Mesendoderm (in vitro differentiated cells): ENCODE measurements around the gene CNPY2.
"Not testable (repeated sequence)": the region's sequence is repeated elsewhere in the genome, so short reads cannot be mapped to it uniquely, and the experiment has no call there.

Experiments used
- DNase-seq: peaks from one replicate; pipeline ENCODE4 v3.0.0; 2013
- H2AK5ac ChIP-seq: 2 replicates; pipeline ENCODE4 v1.6.1; 2013; ENCODE audit warnings: low read length, inconsistent platforms
- H2BK120ac ChIP-seq: 2 replicates; pipeline ENCODE4 v1.6.1; 2013; ENCODE audit warnings: low read depth, mild to moderate bottlenecking, low read length, moderate library complexity, mixed read lengths
- H2BK15ac ChIP-seq: replicated peaks from 2 replicates; pipeline ENCODE4 v1.6.1; 2013; ENCODE audit warnings: low read depth, mild to moderate bottlenecking, moderate library complexity
- H2BK5ac ChIP-seq: 2 replicates; pipeline ENCODE4 v1.6.1; 2013; ENCODE audit warnings: low read length, inconsistent platforms
- H3K18ac ChIP-seq: 2 replicates; pipeline ENCODE4 v1.6.1; 2013; ENCODE audit warnings: mild to moderate bottlenecking, low read length, mixed read lengths
- H3K23ac ChIP-seq: one replicate; pipeline ENCODE4 v1.6.1; 2013; ENCODE audit warnings: low read length
- H3K27ac ChIP-seq: 2 replicates; pipeline ENCODE4 v1.5.1; 2013; ENCODE audit warnings: low read depth, mild to moderate bottlenecking, inconsistent platforms, low read length, moderate library complexity
- H3K27me3 ChIP-seq: 2 replicates; pipeline ENCODE4 v1.6.1; 2013; ENCODE audit warnings: low read length, control low read depth, mild to moderate bottlenecking, inconsistent platforms; ENCODE audit not compliant: insufficient read depth, poor library complexity
- H3K36me3 ChIP-seq: 2 replicates; pipeline ENCODE4 v1.6.1; 2013; ENCODE audit warnings: low read length, inconsistent platforms; ENCODE audit not compliant: control insufficient read depth, insufficient read depth
- H3K4ac ChIP-seq: one replicate; pipeline ENCODE4 v1.6.1; 2013; ENCODE audit warnings: low read depth, mild to moderate bottlenecking, low read length, moderate library complexity
- H3K4me1 ChIP-seq: 2 replicates; pipeline ENCODE4 v1.6.1; 2013; ENCODE audit warnings: low read depth, low read length, inconsistent platforms; ENCODE audit not compliant: control insufficient read depth
- H3K4me2 ChIP-seq: 2 replicates; pipeline ENCODE4 v1.6.1; 2013; ENCODE audit warnings: low read length
- H3K4me3 ChIP-seq: 2 replicates; pipeline ENCODE4 v1.5.1; 2013; ENCODE audit warnings: mild to moderate bottlenecking, low read length
- H3K56ac ChIP-seq: one replicate; pipeline ENCODE4 v1.6.1; 2013; ENCODE audit warnings: low read length
- H3K79me1 ChIP-seq: 2 replicates; pipeline ENCODE4 v1.6.1; 2013; ENCODE audit warnings: low read length, inconsistent platforms
- H3K79me2 ChIP-seq: 2 replicates; pipeline ENCODE4 v1.6.1; 2013; ENCODE audit warnings: mild to moderate bottlenecking, low read length; ENCODE audit not compliant: control insufficient read depth, insufficient read depth
- H3K9ac ChIP-seq: 2 replicates; pipeline ENCODE4 v1.6.1; 2013; ENCODE audit warnings: low read length, inconsistent platforms
- H4K5ac ChIP-seq: one replicate; pipeline ENCODE4 v1.6.1; 2013; ENCODE audit warnings: low read length
- H4K8ac ChIP-seq: one replicate; pipeline ENCODE4 v1.6.1; 2013; ENCODE audit warnings: low read depth, mild to moderate bottlenecking, control low read depth, low read length, moderate library complexity
- WGBS: extraction: QIAGEN DNeasy Blood & Tissue Kit; methylation state at CpG from one replicate; pipeline ENCODE4 v1.1.7; 2013; ENCODE audit warnings: low lambda C conversion rate, missing lambda C conversion rate; ENCODE audit not compliant: insufficient coverage; ENCODE audit errors: extremely low coverage; 5-methylcytosine and 5-hydroxymethylcytosine counted together

CNPY2 gene

GRCh38 chr12:56342290-56342689 is 26.5 kb upstream of the CNPY2 start:
- not testable (repeated sequence) for H3K79me1 ChIP-seq, H3K18ac ChIP-seq, H2AK5ac ChIP-seq, H4K5ac ChIP-seq, H3K56ac ChIP-seq, H3K9ac ChIP-seq, H3K36me3 ChIP-seq, H3K4ac ChIP-seq, H4K8ac ChIP-seq, H3K4me2 ChIP-seq, H2BK5ac ChIP-seq, H3K79me2 ChIP-seq, DNase-seq, H2BK120ac ChIP-seq, H2BK15ac ChIP-seq, H3K27ac ChIP-seq, H3K4me3 ChIP-seq, H3K27me3 ChIP-seq, H3K23ac ChIP-seq, H3K4me1 ChIP-seq
- no CpG with 5 or more reads among the region's 2 CpGs for WGBS

DNA sequence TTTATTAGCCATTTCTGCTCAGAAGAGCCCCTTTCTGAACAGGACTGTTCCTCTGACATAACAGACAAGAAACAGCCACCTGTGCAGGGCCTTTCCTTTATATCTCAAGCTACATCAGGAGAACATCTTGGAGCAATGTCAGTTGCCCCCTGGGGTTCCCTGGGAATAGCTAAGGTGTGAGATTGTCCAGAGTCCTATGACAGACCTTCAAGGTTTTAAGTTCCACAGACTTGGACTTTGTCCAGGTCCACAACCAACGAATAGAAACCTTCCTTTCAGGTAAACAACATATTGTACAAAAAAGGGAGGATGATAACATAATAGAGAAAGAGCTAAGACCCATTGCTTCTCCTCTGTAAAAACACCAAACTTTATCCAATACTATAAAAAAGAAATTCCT is 25.8 kb upstream of the CNPY2 start:
- Histone ChIP-seq H2BK15ac (no peak overlapping the region), H3K4me3 (no peak overlapping the region), H3K56ac (no peak overlapping the region), H3K4me1 (no peaks in the 10 kb centered on the region), H3K18ac (no peak overlapping the region), H3K23ac (no peak overlapping the region), H2BK5ac (no peak overlapping the region), H3K9ac (no peak overlapping the region), H2AK5ac (no peak overlapping the region), H3K79me1 (no peaks in the 10 kb centered on the region), H3K27me3 (no peaks in the 10 kb centered on the region), H3K4me2 (no peak overlapping the region), H3K79me2 (no peaks in the 10 kb centered on the region), H4K5ac (no peak overlapping the region), H2BK120ac (no peak overlapping the region), H3K4ac (no peak overlapping the region), H3K27ac (no peak overlapping the region), H3K36me3 (peaks cover 2% of the 10 kb centered on the region), H4K8ac (no peak overlapping the region)
- no CpG with 5 or more reads among the region's 1 CpG for WGBS
- DNase-seq: no peak

DNA sequence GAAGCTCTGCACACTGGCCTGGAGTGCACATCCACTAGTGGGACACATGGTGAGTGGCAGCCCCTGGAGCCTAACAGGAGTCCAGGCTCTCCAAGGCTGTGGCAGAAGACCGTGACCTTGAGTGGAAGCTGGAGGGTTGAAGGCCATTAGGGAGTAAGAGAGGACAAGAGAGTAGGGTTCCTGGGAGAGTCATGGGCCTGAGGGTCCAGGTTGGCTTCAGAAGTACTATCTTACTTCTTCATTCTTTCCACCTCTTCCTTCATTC is 23.3 kb upstream of the CNPY2 start:
- H2BK5ac ChIP-seq: no peak overlapping the region
- H3K27ac ChIP-seq: no peak overlapping the region
- no peaks in the 10 kb centered on the region for H3K27me3 ChIP-seq
- H2AK5ac ChIP-seq: no peak overlapping the region
- no peak overlapping the region for H4K5ac ChIP-seq
- no peak overlapping the region for H3K9ac ChIP-seq
- no peaks in the 10 kb centered on the region for H3K4me1 ChIP-seq
- H3K36me3 ChIP-seq: peaks cover 2% of the 10 kb centered on the region
- H3K79me1 ChIP-seq: no peaks in the 10 kb centered on the region
- no peak overlapping the region for H3K56ac ChIP-seq
- no peak overlapping the region for H3K4me3 ChIP-seq
- no peak overlapping the region for H3K23ac ChIP-seq
- no CpG with 5 or more reads among the region's 1 CpG for WGBS
- no peak for DNase-seq
- no peak overlapping the region for H3K18ac ChIP-seq
- no peak overlapping the region for H2BK120ac ChIP-seq
- H3K79me2 ChIP-seq: no peaks in the 10 kb centered on the region
- no peak overlapping the region for H3K4me2 ChIP-seq
- no peak overlapping the region for H3K4ac ChIP-seq
- H2BK15ac ChIP-seq: no peak overlapping the region
- no peak overlapping the region for H4K8ac ChIP-seq

DNA sequence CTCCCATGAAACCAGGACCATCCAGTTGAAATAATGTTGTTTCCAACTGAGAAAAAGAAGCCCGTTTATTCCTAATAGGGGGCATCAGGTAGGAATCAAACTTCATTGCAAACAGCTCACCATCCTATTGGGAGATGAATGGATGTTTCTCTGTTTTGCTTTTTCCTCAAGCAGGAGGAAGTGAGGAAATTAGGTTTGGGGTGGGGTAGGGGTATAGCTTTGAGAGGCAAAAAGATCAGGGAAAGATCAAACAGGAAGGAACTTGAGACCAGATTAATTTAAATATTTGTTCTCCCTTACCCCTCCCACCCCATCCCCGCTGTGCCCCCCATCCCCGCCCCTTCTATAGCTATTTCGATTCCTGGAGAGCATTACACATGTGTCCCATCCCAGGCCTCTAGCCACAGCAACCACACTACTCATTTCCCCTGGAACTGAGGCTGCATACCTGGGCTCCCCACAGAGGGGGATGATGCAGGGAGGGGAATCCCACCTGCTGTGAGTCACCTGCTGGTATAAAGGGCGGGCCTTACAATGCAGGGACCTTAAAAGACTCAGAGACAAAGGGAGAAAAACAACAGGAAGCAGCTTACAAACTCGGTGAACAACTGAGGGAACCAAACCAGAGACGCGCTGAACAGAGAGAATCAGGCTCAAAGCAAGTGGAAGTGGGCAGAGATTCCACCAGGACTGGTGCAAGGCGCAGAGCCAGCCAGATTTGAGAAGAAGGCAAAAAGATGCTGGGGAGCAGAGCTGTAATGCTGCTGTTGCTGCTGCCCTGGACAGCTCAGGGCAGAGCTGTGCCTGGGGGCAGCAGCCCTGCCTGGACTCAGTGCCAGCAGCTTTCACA is 22.7 kb upstream of the CNPY2 start, which contains the start of gene IL23A:
Gene IL23A, plus strand, starts transcription at position 577 of the 850 bp plus-strand sequence. Its CDS starts 161 bp downstream, at position 738.
- Histone ChIP-seq H3K79me2 (no peaks in the 10 kb centered on the region), H4K5ac (no peak within 1 kb of the TSS), H3K18ac (no peak within 1 kb of the TSS), H3K79me1 (no peaks in the 10 kb centered on the region), H3K4me3 (no peak within 1 kb of the TSS), H3K56ac (no peak within 1 kb of the TSS), H2BK120ac (no peak within 1 kb of the TSS), H3K23ac (no peak within 1 kb of the TSS), H2BK15ac (no peak within 1 kb of the TSS), H3K9ac (no peak within 1 kb of the TSS), H3K36me3 (peaks cover 2% of the 10 kb centered on the region), H3K27me3 (no peaks in the 10 kb centered on the region), H3K4me2 (no peak within 1 kb of the TSS), H3K4ac (no peak within 1 kb of the TSS), H2BK5ac (no peak within 1 kb of the TSS), H3K4me1 (no peaks in the 10 kb centered on the region), H4K8ac (peak within 1 kb of the TSS; percentile 82), H2AK5ac (no peak within 1 kb of the TSS), H3K27ac (no peak within 1 kb of the TSS)
- WGBS: no CpG with 5 or more reads among the region's 9 CpGs
- no peak for DNase-seq

DNA sequence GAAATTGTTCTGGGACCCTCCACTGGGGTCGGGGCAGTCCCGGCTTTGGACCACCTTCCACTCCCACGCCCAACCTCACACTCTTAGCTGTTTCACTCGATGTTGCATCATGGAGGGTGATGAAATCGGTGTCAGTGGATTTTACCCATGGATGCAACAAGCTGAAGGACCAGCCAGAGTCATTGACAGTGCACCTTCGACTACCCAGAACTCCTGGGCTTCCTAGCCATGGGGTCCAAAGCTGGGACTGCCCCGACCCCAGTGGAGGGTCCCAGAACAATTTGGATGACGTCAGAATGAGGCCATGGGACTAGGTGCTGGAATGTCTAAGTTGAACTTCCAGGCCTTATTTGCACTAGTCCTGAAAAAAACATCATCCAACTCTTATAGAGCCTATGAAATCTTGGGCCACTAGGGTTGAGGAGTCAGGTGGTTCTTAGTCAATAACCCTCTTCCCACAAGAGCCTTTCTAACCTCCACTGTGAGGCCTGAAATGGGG is 22.0 kb upstream of the CNPY2 start:
- Histone ChIP-seq H3K4me1 (peaks cover 4% of the 10 kb centered on the region), H4K5ac (no peak overlapping the region), H3K36me3 (no peaks in the 10 kb centered on the region), H3K23ac (no peak overlapping the region), H3K79me2 (no peaks in the 10 kb centered on the region), H2BK5ac (no peak overlapping the region), H3K4ac (no peak overlapping the region), H2BK120ac (no peak overlapping the region), H2AK5ac (no peak overlapping the region), H3K56ac (no peak overlapping the region), H3K27me3 (no peaks in the 10 kb centered on the region), H3K4me2 (no peak overlapping the region), H3K27ac (no peak overlapping the region), H3K4me3 (no peak overlapping the region), H4K8ac (peak overlapping the region; percentile 82), H2BK15ac (no peak overlapping the region), H3K79me1 (no peaks in the 10 kb centered on the region), H3K9ac (no peak overlapping the region), H3K18ac (no peak overlapping the region)
- no CpG with 5 or more reads among the region's 8 CpGs for WGBS
- DNase-seq: no peak
